ENCODE results near the gene CTNNAL1. TPM values are rescaled to one million over a fixed set of nuclear protein-coding genes. Genes with fewer than 3 reads are reported as not detected.

CTNNAL1 gene
- total and polyA plus RNA-seq, 2 donors (not counting 3 experiments of a cell fraction or from before 2014, with no cell fraction given) = 29.5 to 76.2 TPM

DNA sequence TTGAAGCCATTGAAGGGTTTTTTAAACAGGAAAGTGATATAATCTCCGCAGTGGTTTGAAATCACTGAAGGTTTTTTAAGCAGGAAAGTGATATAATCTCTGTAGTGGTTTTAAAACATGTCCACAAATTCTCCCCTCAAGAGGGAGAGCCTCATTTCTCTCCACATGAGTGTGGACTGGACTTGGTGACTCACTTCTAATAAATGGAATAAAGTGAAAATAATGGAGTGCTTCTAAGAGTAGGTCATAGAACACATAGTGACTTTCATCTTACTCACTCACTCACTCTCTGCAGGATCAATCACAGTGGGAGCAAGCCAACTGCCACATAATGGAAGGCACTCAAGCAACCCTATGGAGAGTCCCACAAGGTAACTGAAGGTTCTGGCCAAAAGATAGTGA is 12.0 kb downstream of the CTNNAL1 start:
- Histone ChIP-seq H3K79me2 (ENCODE audit: control insufficient read depth, insufficient read depth, low read length) (peaks cover 75% of the 10 kb centered on the region), H3K9ac (replicated peaks; ENCODE audit: extremely low read depth, insufficient read depth, low read length) (no peak overlapping the region), H3K9me1 (replicated peaks; ENCODE audit: control insufficient read depth, extremely low read depth, insufficient read depth, low read length) (no peaks in the 10 kb centered on the region), H3K4me1 (ENCODE audit: control insufficient read depth, extremely low read depth, insufficient read depth, low read length) (peaks cover 18% of the 10 kb centered on the region), H3K27me3 (ENCODE audit: control insufficient read depth in 2 of 2, insufficient read depth in 2 of 2, low read length in 2 of 2) (no peaks in the 10 kb centered on the region), H3K4me2 (ENCODE audit: insufficient read depth, low read length) (peak overlapping the region; percentile 19), H3K9me3 (replicated peaks; ENCODE audit: control insufficient read depth, insufficient read depth, low read length) (no peaks in the 10 kb centered on the region), H2AFZ (ENCODE audit: low read depth, low read length) (no peak overlapping the region), H3K4me3 (replicated peaks in 1 of 3; ENCODE audit: insufficient read depth in 1 of 3, low read depth in 1 of 3, low read length in 3 of 3) (no peak overlapping the region), H3K27ac (ENCODE audit: insufficient read depth, low read depth, low read length) (no peak overlapping the region), H3K36me3 (ENCODE audit: control insufficient read depth in 2 of 2, extremely low read depth in 1 of 2, insufficient read depth in 2 of 2, low read length in 2 of 2) (no peaks in the 10 kb centered on the region), H4K20me1 (replicated peaks; ENCODE audit: control insufficient read depth, extremely low read depth, insufficient read depth, low read length) (no peaks in the 10 kb centered on the region)
- TF ChIP-seq GATA2 (IDR thresholded peaks at IDR 0.05; ENCODE audit: insufficient read depth, insufficient read length, low read depth, low read length) = peak; percentile 83
- peak; percentile 8 for TF ChIP-seq JUN (IDR thresholded peaks at IDR 0.05; ENCODE audit: borderline replicate concordance, insufficient read depth, insufficient read length, low read depth)
- TF ChIP-seq, protein P1, sequence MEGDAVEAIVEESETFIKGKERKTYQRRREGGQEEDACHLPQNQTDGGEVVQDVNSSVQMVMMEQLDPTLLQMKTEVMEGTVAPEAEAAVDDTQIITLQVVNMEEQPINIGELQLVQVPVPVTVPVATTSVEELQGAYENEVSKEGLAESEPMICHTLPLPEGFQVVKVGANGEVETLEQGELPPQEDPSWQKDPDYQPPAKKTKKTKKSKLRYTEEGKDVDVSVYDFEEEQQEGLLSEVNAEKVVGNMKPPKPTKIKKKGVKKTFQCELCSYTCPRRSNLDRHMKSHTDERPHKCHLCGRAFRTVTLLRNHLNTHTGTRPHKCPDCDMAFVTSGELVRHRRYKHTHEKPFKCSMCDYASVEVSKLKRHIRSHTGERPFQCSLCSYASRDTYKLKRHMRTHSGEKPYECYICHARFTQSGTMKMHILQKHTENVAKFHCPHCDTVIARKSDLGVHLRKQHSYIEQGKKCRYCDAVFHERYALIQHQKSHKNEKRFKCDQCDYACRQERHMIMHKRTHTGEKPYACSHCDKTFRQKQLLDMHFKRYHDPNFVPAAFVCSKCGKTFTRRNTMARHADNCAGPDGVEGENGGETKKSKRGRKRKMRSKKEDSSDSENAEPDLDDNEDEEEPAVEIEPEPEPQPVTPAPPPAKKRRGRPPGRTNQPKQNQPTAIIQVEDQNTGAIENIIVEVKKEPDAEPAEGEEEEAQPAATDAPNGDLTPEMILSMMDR (IDR thresholded peaks at IDR 0.05; ENCODE audit: extremely low read depth in 1 of 2, insufficient read depth in 1 of 2, low read depth in 1 of 2, low read length in 2 of 2) = no peak
- TF ChIP-seq MYC (IDR thresholded peaks at IDR 0.05; ENCODE audit: low read depth, low read length) = no peak
- no peak for TF ChIP-seq POLR2AphosphoS5 (IDR thresholded peaks at IDR 0.05; ENCODE audit: insufficient read depth, low read depth, low read length)
- TF ChIP-seq POLR2A (IDR thresholded peaks at IDR 0.05; ENCODE audit: low read depth, low read length) = no peak
- TF ChIP-seq FOS (IDR thresholded peaks at IDR 0.05; ENCODE audit: borderline replicate concordance, insufficient read depth, low read length) = peak; percentile 86
- no peak for TF ChIP-seq EZH2 (IDR thresholded peaks at IDR 0.05; ENCODE audit: borderline replicate concordance, low read depth, low read length, severe bottlenecking)
- TF ChIP-seq, protein P2, sequence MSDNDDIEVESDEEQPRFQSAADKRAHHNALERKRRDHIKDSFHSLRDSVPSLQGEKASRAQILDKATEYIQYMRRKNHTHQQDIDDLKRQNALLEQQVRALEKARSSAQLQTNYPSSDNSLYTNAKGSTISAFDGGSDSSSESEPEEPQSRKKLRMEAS (IDR thresholded peaks at IDR 0.05; ENCODE audit: insufficient read depth, insufficient read length) = no peak
- no TSS peak for BruUV-seq (replicated peaks)
- ChIA-PET CTCF (interaction anchor here (1.5 kb wide), 1 partner anchor 10 kb away, joined by 3 read pairs; no protein-coding TSS in a partner anchor), POLR2A (no interaction called here)
- peak; percentile 62 for DNase-seq (ENCODE audit: low read depth, low spot score)
- FAIRE-seq = peak; percentile 62
- dilution Hi-C loops (cut with MboI; ENCODE audit: extremely low pct_ligation_motif_present, low sequenced_read_pairs) = no loop called here
- intact Hi-C loops (cut with micrococcal nuclease) = no loop called here
